CD4-positive, alpha-beta T cell treated with Interleukin-12 subunit alpha and Interleukin-12 subunit beta, for 1 hour (primary cell): ENCODE results near the gene HECTD1.
"Not testable (repeated sequence)": the region's sequence is repeated elsewhere in the genome, so short reads cannot be mapped to it uniquely, and the experiment has no call there.

Source experiments
- DNase-seq: peaks from one replicate; pipeline ENCODE4 v3.0.0-alpha.2; 2020

HECTD1 gene

GRCh38 chr14:31224808-31225207, 17.2 kb upstream of the HECTD1 start:
- DNase-seq: no peak

- DNase-seq: no peak
Measured at GRCh38 chr14:31223331-31223730, 15.7 kb upstream of the HECTD1 start.

- DNase-seq: no peak
Measured at GRCh38 chr14:31222834-31223233, 15.2 kb upstream of the HECTD1 start.

GRCh38 chr14:31221266-31221665, 13.7 kb upstream of the HECTD1 start:
- no peak for DNase-seq

- no peak for DNase-seq
Measured at GRCh38 chr14:31219169-31219568, 11.6 kb upstream of the HECTD1 start.

- DNase-seq: no peak
Measured at GRCh38 chr14:31216359-31216758, 8.8 kb upstream of the HECTD1 start.

GRCh38 chr14:31212893-31213292, 5.3 kb upstream of the HECTD1 start:
- no peak for DNase-seq

- DNase-seq: no peak
Measured at GRCh38 chr14:31209605-31210004, 2.0 kb upstream of the HECTD1 start.

- no peak for DNase-seq
Measured at GRCh38 chr14:31208546-31209424, 1.2 kb upstream of the HECTD1 start.

- DNase-seq: no peak
Measured at GRCh38 chr14:31207287-31207754, 272 bp downstream of the HECTD1 start.

- peak; percentile 59 for DNase-seq
Measured at GRCh38 chr14:31206536-31207286, 882 bp downstream of the HECTD1 start.

- peak; percentile 14 for DNase-seq
Measured at GRCh38 chr14:31205681-31206535, 1.7 kb downstream of the HECTD1 start.

- DNase-seq: no peak
Measured at GRCh38 chr14:31204593-31205534, 2.7 kb downstream of the HECTD1 start.

GRCh38 chr14:31203899-31204592, 3.5 kb downstream of the HECTD1 start:
- DNase-seq: not testable (repeated sequence)

GRCh38 chr14:31203414-31203742, 4.2 kb downstream of the HECTD1 start:
- no peak for DNase-seq

GRCh38 chr14:31201111-31201510, 6.5 kb downstream of the HECTD1 start:
- no peak for DNase-seq

- DNase-seq: no peak
Measured at GRCh38 chr14:31200702-31200990, 6.9 kb downstream of the HECTD1 start.

- no peak for DNase-seq
Measured at GRCh38 chr14:31197671-31198070, 9.9 kb downstream of the HECTD1 start.

GRCh38 chr14:31196839-31197492, 10.6 kb downstream of the HECTD1 start:
- no peak for DNase-seq

- no peak for DNase-seq
Measured at GRCh38 chr14:31194661-31195060, 12.9 kb downstream of the HECTD1 start.

- no peak for DNase-seq
Measured at GRCh38 chr14:31194095-31194494, 13.5 kb downstream of the HECTD1 start.
